Adipocyte (in vitro differentiated cells): ENCODE measurements around the gene ARAP1.

Source experiments
- DNase-seq: peaks from one replicate; pipeline ENCODE4 v3.0.0-alpha.2; 2015; ENCODE audit warnings: low read depth
- H3K27me3 ChIP-seq: replicated peaks from 2 replicates; pipeline ENCODE4 v1.7.0; 2013; ENCODE audit warnings: mild to moderate bottlenecking, low read length, moderate library complexity; ENCODE audit not compliant: control insufficient read depth, insufficient read depth
- H3K36me3 ChIP-seq: 2 replicates; pipeline ENCODE4 v1.7.0; 2013; ENCODE audit warnings: low read length, mild to moderate bottlenecking, moderate library complexity; ENCODE audit not compliant: control insufficient read depth, insufficient read depth, severe bottlenecking
- H3K4me1 ChIP-seq: 2 replicates; pipeline ENCODE4 v1.7.0; 2013; ENCODE audit warnings: mild to moderate bottlenecking, low read length, moderate library complexity; ENCODE audit not compliant: control insufficient read depth, insufficient read depth
- H3K4me3 ChIP-seq: 2 replicates; pipeline ENCODE4 v1.7.0; 2013; ENCODE audit warnings: mild to moderate bottlenecking, low read length, moderate library complexity
- H3K9ac ChIP-seq: 2 replicates; pipeline ENCODE4 v1.7.0; 2013; ENCODE audit warnings: mild to moderate bottlenecking, low read length, moderate library complexity
- H3K9me3 ChIP-seq: 2 replicates; pipeline ENCODE4 v1.7.0; 2013; ENCODE audit warnings: mild to moderate bottlenecking, low read length, moderate library complexity; ENCODE audit not compliant: control insufficient read depth

ARAP1 gene

DNA sequence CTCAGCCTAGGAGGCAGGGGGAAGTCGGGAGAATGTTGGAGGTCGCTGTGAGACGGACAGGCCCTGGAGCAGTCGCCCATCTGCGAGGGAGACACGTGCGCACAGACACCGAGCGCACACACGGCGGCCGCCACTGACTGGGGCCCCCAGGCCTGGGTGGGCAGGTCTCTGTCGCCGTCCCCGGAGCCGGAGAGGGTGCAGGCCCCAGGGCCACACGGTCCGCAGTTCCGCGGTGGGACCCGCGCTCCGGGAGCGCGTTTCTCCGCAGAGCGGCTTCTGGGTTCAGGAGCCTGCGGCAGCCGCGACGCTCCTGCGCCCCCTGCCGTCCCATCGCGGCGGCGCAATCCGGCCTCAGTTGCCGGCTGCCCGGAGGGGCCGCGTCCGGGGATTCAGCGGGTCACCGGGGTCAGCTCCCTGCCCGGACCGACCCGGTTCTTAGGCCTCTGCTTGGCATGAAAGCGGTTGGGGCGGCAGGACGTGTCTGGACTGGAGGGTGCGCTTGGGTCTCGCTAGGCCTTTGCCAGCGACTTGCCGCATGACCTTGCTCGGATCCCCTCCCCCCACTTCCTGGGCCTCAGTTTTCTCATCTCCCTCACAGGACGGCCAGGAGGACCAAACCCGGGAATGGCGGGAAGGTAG lies 109.2 kb downstream of the ARAP1 start:
- Histone ChIP-seq H3K27me3 (peaks cover 31% of the 10 kb centered on the region), H3K9me3 (no peaks in the 10 kb centered on the region), H3K4me1 (no peaks in the 10 kb centered on the region), H3K4me3 (peak overlapping the region; percentile 62), H3K36me3 (no peaks in the 10 kb centered on the region), H3K9ac (no peak overlapping the region)
- DNase-seq, result peak; percentile 75

DNA sequence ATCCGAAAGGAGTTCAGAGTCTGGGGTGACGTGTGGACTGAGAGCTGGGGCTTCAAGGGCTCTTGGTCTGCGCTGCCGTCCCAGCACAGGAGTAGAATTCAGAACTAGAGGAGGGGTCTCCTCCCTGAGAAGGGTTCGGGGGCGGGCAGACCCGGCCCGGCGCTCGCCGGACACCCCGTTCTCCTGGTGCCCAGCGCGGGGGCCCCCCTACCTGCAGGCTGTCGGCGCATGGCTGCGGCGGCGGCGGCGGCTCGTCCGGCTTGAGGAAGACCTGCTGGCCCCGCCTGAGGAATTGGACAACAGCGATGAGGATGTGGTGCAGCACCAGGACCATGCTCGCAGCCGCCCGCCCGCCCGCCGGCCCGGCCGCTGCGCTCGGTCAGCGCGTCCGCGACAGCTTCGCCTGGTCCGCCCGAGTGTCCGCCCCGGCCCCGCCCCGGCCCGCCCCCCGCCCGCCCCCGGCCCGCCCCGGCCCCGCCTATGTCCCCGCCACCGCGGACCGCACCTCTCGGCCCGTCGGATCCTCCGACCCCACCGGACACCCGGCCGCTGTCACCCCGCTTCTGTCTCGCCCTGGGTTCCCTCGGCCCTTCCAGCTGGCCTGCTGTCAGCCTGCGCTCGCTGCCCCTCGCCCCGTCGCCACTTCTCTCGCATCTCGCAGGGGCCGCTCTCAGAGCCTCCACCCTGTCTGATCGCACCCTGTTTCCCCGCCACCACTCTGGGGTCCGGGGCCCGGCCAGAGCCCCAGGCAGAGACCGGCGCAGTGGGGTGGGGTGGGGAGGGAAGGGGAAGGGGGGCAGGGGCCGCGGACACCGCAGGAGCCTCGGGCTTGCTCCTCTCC lies 109.9 kb downstream of the ARAP1 start:
- no peak overlapping the region for H3K9ac ChIP-seq
- no peaks in the 10 kb centered on the region for H3K9me3 ChIP-seq
- peak; percentile 60 for DNase-seq
- no peaks in the 10 kb centered on the region for H3K4me1 ChIP-seq
- no peaks in the 10 kb centered on the region for H3K36me3 ChIP-seq
- H3K4me3 ChIP-seq, result peak overlapping the region; percentile 39
- peaks cover 38% of the 10 kb centered on the region for H3K27me3 ChIP-seq

DNA sequence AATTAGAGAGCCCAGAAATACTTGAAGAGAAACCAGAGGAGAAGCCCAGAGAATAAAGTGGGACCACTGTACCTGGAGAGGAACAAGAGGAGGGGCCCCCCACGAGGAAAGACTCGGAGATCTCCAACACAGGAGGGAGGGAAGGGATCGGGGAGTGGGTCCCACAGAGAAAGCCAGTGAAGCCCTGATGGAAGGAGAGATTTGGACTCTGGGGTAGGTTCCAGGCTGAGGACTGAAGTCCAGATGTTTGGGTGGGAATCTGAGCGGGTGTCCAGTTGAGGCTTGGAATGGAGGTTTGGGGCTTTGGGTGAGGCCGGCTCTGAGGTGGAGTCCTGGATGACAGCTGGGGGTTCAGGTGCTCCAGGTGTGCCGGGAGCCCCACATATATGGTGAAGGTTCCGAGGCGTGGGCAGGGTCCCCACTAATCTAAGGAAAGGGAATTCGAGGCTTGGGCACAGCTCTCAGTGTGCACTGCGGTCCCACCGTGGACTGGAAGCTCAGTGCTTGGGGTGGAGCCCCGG lies 110.6 kb downstream of the ARAP1 start:
- Histone ChIP-seq H3K4me1 (no peaks in the 10 kb centered on the region), H3K4me3 (peak overlapping the region; percentile 39)

DNA sequence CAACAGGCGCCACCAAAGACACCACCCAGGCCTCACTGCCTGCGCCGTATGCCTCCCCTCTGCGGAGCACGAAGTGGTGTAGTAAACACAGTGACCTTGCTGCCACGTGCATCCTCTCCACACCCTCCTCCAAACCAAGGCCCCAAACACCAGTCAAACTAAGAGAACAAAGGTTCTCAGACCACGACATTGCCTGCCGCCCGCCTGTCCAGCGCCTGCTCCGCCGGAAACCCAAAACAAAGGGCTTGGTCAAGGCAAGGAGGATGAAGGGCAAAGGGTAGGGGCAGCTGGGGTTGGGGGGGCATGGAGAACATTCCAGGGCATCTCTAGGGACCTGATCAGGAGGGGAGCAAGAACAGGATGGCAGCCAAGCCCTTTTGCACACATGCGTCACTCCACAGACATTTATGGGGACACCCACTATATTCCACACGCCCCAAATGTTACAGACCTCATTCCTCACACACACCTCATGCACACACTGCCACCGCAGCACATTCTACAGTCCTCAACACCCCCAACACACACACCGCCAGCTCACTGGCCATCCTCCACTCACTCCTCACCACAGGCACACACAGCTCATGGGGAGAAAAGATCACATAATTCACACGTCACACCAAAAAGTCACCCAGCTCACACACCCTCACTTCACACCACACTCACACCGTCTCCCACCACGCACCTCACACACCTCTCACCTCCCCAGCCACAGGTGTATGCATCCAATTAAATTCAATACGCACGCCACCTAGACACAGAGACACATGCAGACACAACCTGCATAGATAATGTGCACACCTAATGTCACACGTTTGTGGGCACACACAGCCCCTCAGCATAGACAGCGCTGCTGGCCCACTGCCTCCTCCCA lies 112.5 kb downstream of the ARAP1 start:
- no peak overlapping the region for H3K4me3 ChIP-seq
- no peak overlapping the region for H3K9ac ChIP-seq
- no peaks in the 10 kb centered on the region for H3K4me1 ChIP-seq
- peaks cover 62% of the 10 kb centered on the region for H3K27me3 ChIP-seq
- H3K9me3 ChIP-seq, result no peaks in the 10 kb centered on the region
- no peak for DNase-seq
- H3K36me3 ChIP-seq, result no peaks in the 10 kb centered on the region

More for the DNA sequence above, 110.6 kb downstream of the ARAP1 start:
- no peaks in the 10 kb centered on the region for H3K36me3 ChIP-seq
- H3K9me3 ChIP-seq, result no peaks in the 10 kb centered on the region
- H3K27me3 ChIP-seq, result peaks cover 44% of the 10 kb centered on the region
- no peak overlapping the region for H3K9ac ChIP-seq
- DNase-seq, result no peak

DNA sequence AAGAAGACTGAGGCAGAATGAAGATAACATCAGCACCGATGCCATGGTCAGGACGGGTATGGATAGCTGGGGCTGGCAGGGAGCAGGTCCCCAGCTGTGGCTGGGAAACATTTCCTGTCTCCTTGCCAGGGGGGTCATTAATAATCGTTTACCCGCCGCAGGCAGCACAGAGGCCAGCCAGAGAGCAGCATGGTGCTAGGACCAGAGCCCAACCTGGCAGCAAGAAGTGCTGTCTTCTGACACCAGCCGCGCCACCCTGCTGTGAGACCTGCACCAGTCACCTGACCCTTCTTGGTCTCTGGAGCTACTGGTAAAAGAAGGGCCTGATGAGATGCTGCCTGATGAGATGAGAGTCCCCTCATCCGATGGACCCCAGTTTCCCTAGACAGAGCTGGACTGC lies 114.3 kb downstream of the ARAP1 start:
- H3K9me3 ChIP-seq, result peaks cover 5% of the 10 kb centered on the region
- DNase-seq, result no peak
- H3K27me3 ChIP-seq, result peaks cover 80% of the 10 kb centered on the region

DNA sequence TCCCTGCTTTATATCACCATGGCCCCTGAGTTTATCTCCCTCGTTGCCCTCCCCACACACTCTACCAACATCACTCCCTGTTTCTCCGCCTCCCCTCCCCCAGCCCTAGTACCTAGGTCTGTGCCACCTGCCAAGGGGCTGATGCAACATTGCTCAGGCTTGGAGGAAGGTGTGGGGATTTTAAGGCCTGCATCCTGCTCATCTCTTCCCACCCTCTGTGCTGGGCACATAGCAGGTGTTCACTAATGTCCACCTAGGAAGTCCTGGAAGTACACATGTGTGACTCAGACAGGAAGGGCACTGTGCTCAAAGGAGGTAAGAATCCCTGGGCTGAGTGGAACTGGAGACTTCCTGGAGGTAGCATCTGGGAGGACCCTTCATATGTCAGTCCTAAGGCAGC lies 115.0 kb downstream of the ARAP1 start:
- no peak for DNase-seq
- peaks cover 83% of the 10 kb centered on the region for H3K27me3 ChIP-seq
- H3K9me3 ChIP-seq, result peaks cover 5% of the 10 kb centered on the region

More for the DNA sequence above, 114.3 kb downstream of the ARAP1 start:
- Histone ChIP-seq H3K4me1 (no peaks in the 10 kb centered on the region), H3K36me3 (no peaks in the 10 kb centered on the region), H3K9ac (no peak overlapping the region), H3K4me3 (no peak overlapping the region)

DNA sequence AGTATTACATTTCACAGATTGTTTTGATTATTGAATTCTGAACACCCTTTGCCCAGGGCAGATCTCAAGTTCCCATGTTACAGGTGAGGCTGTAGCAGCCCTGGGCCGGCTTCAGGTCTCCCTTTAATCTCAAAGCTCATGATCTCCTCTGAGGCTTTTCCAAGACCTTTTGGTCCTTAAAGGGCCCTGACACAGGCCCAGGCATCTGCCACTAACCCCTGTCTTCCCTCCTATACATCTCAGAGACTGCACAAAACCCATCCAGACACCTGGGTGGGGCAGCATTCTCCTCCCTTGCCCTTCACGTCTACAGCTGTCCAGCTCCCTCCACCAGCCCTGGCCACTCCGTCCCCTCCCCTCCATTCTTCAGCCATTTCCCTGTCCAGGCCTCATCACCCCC lies 115.8 kb downstream of the ARAP1 start:
- Histone ChIP-seq H3K4me3 (no peak overlapping the region), H3K36me3 (no peaks in the 10 kb centered on the region), H3K27me3 (peaks cover 82% of the 10 kb centered on the region), H3K4me1 (no peaks in the 10 kb centered on the region), H3K9me3 (peaks cover 5% of the 10 kb centered on the region), H3K9ac (no peak overlapping the region)
- no peak for DNase-seq

More for the DNA sequence above, 115.0 kb downstream of the ARAP1 start:
- Histone ChIP-seq H3K4me3 (no peak overlapping the region), H3K9ac (no peak overlapping the region), H3K4me1 (no peaks in the 10 kb centered on the region), H3K36me3 (no peaks in the 10 kb centered on the region)

DNA sequence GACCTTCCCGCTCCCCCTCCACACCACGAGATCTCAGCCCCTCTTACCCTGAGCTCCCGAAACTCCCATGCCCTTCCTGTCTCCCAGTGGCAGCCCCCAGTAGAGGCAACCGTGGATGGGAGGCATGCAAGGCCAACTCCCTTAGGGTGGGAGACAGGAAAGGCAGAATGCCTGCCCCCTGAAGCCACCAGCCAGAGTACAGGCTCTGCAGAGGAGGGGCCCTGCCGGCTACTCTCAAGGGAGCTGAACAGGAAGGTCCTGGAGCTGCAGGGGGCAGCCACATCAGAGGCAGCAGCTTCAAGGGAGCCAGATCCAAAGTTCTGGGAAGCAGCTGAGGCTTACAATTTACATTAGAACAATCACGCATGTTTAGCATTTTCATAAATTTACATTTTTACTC lies 116.3 kb downstream of the ARAP1 start:
- H3K27me3 ChIP-seq, result peaks cover 82% of the 10 kb centered on the region
- H3K9ac ChIP-seq, result no peak overlapping the region
- no peak overlapping the region for H3K4me3 ChIP-seq
- H3K4me1 ChIP-seq, result no peaks in the 10 kb centered on the region
- peaks cover 5% of the 10 kb centered on the region for H3K9me3 ChIP-seq
- DNase-seq, result no peak
- no peaks in the 10 kb centered on the region for H3K36me3 ChIP-seq

DNA sequence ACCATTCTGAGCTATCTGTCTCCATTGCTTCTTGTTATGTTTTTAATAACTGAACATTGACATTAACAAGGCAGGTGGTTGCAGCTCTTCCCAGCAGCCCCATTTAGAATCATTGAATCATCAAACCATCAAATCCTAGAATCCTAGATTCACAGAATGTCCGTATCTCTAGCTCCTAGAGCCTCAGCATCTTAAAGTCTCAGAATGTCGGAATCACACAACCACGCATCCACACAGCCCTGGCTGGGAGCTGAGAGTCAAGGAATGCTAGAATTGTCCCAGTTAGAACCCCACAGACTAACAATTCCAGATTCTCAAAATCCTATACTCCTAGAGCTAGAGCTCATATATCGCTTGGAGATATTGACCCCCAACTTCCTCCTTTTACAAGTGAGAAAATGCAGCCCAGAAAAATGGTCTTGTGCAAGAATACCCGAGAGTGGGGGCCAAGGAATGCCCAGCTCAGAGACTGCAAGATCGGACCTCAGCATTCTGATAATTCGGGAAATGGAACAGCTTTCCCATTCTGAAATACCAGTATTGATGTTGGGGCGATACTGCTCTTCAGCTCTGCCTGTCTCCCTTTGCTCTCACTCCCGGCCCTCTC lies 116.8 kb downstream of the ARAP1 start:
- Histone ChIP-seq H3K9me3 (peaks cover 5% of the 10 kb centered on the region), H3K4me3 (no peak overlapping the region), H3K27me3 (peaks cover 78% of the 10 kb centered on the region), H3K36me3 (no peaks in the 10 kb centered on the region), H3K4me1 (no peaks in the 10 kb centered on the region), H3K9ac (no peak overlapping the region)
- no peak for DNase-seq
